ENCODE measurements around the gene IFIT1B.
A peak's percentile ranks its signal among the peaks of the same experiment; 100 is the strongest.
"Not testable (repeated sequence)": the region's sequence is repeated elsewhere in the genome, so short reads cannot be mapped to it uniquely, and the experiment has no call there.

The IFIT1B gene

GRCh38 chr10:89377705-89378637, at the start of gene IFIT1B:
Gene IFIT1B, plus strand, starts transcription at chr10:89378056. Its CDS starts 80 bp downstream, at chr10:89378136.
- DNase-seq: no peak
- intact Hi-C loops (cut with DNase I): no loop called here

- no peak for DNase-seq
- intact Hi-C loops (cut with DNase I): no loop called here
Measured at GRCh38 chr10:89329151-89329550, 48.7 kb upstream of the IFIT1B start.

DNA sequence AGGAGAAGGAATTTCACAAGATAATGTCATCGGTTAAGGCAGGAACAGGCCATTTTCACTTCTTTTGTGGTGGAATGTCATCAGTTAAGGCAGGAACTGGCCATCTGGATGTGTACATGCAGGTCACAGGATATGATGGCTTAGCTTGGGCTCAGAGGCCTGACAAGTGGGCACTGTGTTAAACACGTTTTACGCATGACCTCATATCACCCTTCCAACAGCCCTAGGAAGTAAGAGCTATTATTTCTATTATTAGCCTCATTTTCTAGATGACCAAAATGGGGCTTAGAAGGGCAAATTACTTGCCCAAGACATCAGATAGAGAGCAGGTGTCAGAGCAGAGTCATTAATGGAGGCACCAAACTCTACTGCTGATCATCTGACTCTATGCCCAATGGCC, 47.8 kb upstream of the IFIT1B start:
- intact Hi-C loops (cut with DNase I); DNase-seq: not testable (repeated sequence)

- DNase-seq: no peak
- intact Hi-C loops (cut with DNase I): no loop called here
Measured at GRCh38 chr10:89330537-89331212, 47.2 kb upstream of the IFIT1B start.

DNA sequence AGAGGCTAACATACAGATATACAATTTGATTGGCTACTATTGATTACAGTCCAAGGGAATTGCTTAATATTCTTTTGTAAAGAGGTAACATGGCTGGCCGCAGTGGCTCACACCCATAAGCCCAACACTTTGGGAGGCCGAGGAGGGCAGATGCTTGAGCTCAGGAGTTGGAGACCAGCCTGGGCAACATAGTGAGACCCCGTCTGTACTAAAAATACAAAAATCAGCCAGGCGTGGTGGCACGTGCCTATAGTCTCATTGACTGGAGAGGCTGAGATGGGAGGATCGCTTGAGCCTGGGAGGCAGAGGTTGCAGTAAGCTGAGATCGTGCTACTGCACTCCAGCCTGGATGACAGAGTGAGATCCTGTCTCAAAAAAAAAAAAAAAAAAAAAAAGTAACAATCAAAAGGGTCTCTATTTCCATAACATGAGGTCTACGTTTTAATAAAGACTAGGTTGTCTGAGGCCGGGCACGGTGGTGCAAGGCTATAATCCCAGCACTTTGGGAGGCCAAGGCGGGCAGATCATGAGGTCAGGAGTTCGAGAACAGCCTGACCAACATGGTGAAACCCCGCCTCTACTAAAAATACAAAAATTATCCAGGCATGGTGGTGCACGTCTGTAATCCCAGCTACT, 46.3 kb upstream of the IFIT1B start:
- intact Hi-C loops (cut with DNase I); DNase-seq: not testable (repeated sequence)

DNA sequence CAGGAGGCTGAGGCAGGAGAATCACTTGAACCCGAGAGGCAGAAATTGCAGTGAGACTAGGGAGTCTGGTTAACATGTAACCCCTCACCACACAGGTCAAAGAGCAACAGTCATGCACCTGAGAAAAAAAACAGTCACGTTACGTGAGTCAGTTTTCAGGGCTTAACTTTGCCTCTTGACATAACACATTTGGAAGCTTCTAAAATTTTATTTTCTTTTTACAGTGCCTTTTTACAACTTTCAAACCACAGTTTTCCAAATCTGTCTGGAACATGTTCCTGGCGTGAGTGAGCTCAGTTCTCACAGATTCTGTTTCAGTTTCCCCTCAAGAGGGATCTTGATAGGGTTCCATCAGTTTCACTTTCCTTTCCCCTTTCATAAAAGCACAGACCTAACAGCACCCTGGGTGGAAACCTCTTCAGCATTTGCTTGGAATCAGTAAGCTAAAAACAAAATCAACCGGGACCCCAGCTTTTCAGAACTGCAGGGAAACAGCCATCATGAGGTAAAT, 45.7 kb upstream of the IFIT1B start:
- DNase-seq: no peak
- intact Hi-C loops (cut with DNase I): no loop called here

DNA sequence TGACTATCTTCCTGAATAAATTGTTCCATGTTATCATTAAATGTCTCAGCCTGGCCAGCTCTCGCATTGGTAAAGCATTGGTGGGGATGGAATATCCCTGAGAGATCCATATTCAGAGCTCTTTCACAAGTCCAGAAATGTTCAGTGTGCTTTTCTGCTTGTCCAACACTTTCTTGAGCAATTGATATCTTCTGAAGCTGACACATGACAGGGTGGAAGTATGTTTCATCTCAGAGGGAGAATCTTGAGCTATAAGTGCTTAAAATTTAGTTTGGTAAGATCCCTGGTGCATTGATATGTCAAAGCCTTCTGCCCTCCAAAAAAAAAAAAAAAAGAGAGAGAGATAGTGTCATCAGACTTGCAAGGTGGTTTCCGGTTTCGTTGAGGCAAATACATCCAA, 42.6 kb upstream of the IFIT1B start:
- intact Hi-C loops (cut with DNase I): loop anchor here (5.0 kb wide), 1 partner anchor 33 kb away; the partner anchor contains the start of gene IFIT2

GRCh38 chr10:89336241-89336640, 41.6 kb upstream of the IFIT1B start:
- intact Hi-C loops (cut with DNase I): loop anchor here (5.0 kb wide), 1 partner anchor 34 kb away; the partner anchor contains the start of gene IFIT2
- no peak for DNase-seq

More for the DNA sequence above, 42.6 kb upstream of the IFIT1B start:
- DNase-seq: peak in 1 of 10 donors; percentile 5

GRCh38 chr10:89337484-89337883, 40.4 kb upstream of the IFIT1B start:
- intact Hi-C loops (cut with DNase I): loop anchor here (5.0 kb wide), 1 partner anchor 35 kb away; the partner anchor contains the start of gene IFIT2
- DNase-seq: peak in 1 of 10 donors; percentile 57

GRCh38 chr10:89338713-89339112, 39.1 kb upstream of the IFIT1B start:
- DNase-seq: no peak
- intact Hi-C loops (cut with DNase I): loop anchor here (5.0 kb wide), 1 partner anchor 36 kb away; the partner anchor contains the start of gene IFIT2

DNA sequence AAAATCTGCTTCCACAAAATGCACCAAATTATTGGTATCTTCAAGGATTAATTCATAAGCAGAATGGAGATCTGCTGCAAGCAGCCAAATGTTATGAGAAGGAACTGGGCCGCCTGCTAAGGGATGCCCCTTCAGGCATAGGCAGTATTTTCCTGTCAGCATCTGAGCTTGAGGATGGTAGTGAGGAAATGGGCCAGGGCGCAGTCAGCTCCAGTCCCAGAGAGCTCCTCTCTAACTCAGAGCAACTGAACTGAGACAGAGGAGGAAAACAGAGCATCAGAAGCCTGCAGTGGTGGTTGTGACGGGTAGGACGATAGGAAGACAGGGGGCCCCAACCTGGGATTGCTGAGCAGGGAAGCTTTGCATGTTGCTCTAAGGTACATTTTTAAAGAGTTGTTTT, 38.0 kb upstream of the IFIT1B start:
- DNase-seq: peak in 1 of 10 donors; percentile 69
- intact Hi-C loops (cut with DNase I): loop anchor here (5.0 kb wide), 1 partner anchor 38 kb away; the partner anchor contains the start of gene IFIT2

DNA sequence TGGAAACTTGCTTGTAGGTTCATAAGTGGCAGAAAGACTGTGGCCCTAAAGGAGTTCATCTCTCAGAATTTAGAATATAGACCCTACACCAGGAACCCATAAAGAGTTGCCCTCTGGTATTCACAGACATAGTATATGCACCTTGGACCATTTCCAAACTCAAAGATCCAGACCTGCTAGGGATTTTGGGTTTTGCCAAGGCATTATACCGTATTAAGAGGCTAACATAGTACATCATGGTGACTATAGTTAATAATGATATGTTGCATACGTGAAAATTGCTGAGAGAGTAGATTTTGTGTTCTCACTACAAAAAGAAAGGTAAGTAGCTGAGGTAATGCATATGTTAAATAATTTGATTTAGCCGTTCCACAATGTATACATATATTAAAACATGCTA, 36.2 kb upstream of the IFIT1B start:
- intact Hi-C loops (cut with DNase I): no loop called here
- DNase-seq: no peak

- peak; percentile 77 to 98 (median 87) for DNase-seq
- intact Hi-C loops (cut with DNase I): no loop called here
Measured at GRCh38 chr10:89342206-89342958, 35.5 kb upstream of the IFIT1B start.

- intact Hi-C loops (cut with DNase I): no loop called here
Measured at GRCh38 chr10:89343089-89343767, 34.6 kb upstream of the IFIT1B start.

GRCh38 chr10:89344156-89344555, 33.7 kb upstream of the IFIT1B start:
- DNase-seq: no peak
- intact Hi-C loops (cut with DNase I): no loop called here

More at GRCh38 chr10:89343089-89343767, 34.6 kb upstream of the IFIT1B start:
- peak in 1 of 10 donors; percentile 30 for DNase-seq

DNA sequence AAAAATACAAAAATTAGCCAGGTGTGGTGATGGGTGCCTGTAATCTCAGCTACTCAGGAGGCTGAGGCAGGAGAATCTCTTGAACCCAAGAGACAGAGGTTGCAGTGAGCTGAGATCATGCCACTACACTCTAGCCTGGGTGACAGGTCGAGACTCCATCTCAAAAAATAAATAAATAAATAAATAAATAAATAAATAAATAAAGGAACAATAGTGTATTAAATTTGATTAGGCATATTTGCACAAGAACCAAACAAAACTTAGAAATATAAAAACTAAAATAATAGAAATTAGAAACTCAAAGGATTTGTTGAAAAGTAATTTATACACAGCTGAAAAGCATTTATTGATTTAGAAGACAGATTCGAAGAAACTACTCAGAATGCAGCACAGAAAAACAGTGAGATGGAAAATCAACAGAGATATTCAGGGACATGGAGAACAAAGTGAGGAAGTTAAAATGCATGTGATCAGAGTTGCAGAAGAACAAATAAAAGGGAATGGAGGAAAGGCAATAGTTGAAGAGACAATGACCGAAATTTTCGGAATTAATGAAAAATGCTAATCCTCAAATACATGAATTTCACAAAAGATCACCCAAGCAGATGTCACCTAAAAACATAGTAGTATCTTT, 32.4 kb upstream of the IFIT1B start:
- DNase-seq: no peak
- intact Hi-C loops (cut with DNase I): no loop called here

DNA sequence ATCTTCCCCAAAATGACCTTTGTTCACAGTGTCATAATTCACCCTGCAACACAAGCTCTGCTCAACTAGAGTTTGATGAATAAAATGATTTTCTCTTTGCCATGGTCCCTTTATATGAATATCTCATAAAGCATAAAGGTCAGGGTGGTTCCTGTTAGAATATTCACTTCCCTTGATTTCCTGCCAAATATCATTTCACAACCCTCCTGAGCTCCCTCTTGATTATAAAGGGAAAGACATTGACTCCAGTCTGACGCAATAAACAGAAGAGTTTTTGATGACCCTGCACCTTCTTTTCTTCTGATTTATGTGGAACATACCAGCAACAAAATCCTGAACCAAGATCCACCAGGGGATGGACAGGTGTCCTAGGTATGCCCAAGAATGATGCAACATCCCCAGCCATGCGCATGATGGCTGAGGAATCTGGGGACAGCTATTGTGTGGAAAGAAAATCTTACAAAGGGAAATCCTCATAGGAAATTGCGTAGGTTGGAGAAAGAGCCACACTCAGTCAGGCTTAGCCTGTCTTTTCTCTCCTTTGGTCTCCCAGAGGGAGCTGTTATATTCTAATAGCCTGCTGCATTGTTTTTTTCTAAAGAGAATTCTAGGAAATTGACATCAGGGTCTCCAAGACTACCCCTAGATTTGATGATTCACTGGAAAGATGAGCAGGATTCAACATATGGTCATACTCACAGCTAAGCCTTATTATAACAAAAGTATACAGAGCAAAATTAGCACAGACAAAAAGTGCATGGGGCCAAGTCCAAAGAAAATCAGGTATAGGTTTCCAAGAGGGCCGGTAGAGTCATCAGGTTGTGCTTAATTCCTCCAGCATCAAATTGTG, 31.2 kb upstream of the IFIT1B start:
- intact Hi-C loops (cut with DNase I): no loop called here
- DNase-seq: peak in 1 of 10 donors; percentile 14

Data from posterior cingulate gyrus (tissue), 11 donors.